Keratinocyte (primary cell): ENCODE data around the gene DOCK1. TPM values are rescaled to one million over a fixed set of nuclear protein-coding genes. Genes with fewer than 3 reads are reported as not detected.

ENCODE experiments used
- DNase-seq: peaks from one replicate; pipeline ENCODE4 v3.0.0-alpha.2; 2011; ENCODE audit warnings: low read depth, missing footprints, low spot score
- FAIRE-seq: peaks from 2 replicates; lab custom pipeline; 2011; peaks lifted over from hg19 to GRCh38; lab: Jason Lieb, UNC
- H2AFZ ChIP-seq: 2 replicates; pipeline ENCODE4 v1.6.0; 2012; ENCODE audit warnings: low read length, control low read depth, inconsistent platforms; ENCODE audit not compliant: control insufficient read depth
- H3K27ac ChIP-seq: 2 replicates; pipeline ENCODE4 v1.5.1; 2011; ENCODE audit warnings: low read length; ENCODE audit not compliant: control insufficient read depth, insufficient read depth
- H3K27me3 ChIP-seq: 3 replicates; pipeline ENCODE4 v1.6.0; 2011; ENCODE audit warnings: low read length; ENCODE audit not compliant: control insufficient read depth, insufficient read depth; ENCODE audit errors: extremely low read depth
- H3K36me3 ChIP-seq, 2 experiments: 2 replicates in 1 of 2; 3 replicates in 1 of 2; pipeline ENCODE4 v1.5.1; 2011; ENCODE audit warnings: low read length in 2 of 2, mild to moderate bottlenecking in 1 of 2; ENCODE audit not compliant: control insufficient read depth in 2 of 2, insufficient read depth in 2 of 2; ENCODE audit errors: extremely low read depth in 1 of 2
- H3K4me1 ChIP-seq: 3 replicates; pipeline ENCODE4 v1.5.1; 2011; ENCODE audit warnings: low read length; ENCODE audit not compliant: control insufficient read depth, insufficient read depth; ENCODE audit errors: extremely low read depth
- H3K4me2 ChIP-seq: 3 replicates; pipeline ENCODE4 v1.6.0; 2011; ENCODE audit warnings: low read depth, low read length; ENCODE audit not compliant: control insufficient read depth, insufficient read depth; ENCODE audit errors: extremely low read depth
- H3K4me3 ChIP-seq, 3 experiments: fragments of 200-600 bp in 1 of 3; sonication (generic) in 1 of 3; 2 replicates in 2 of 3; 3 replicates in 1 of 3; pipeline ENCODE4 v1.5.1; 2011 to 2016; ENCODE audit warnings: low read length in 3 of 3, mild to moderate bottlenecking in 3 of 3, control low read depth in 2 of 3, inconsistent platforms in 1 of 3, low read depth in 1 of 3, mixed read lengths in 1 of 3, mixed run types in 1 of 3, moderate library complexity in 1 of 3; ENCODE audit not compliant: control insufficient read depth in 2 of 3, insufficient read depth in 2 of 3; ENCODE audit errors: extremely low read depth in 1 of 3
- H3K79me2 ChIP-seq: 2 replicates; pipeline ENCODE4 v1.6.0; 2012; ENCODE audit warnings: low read length; ENCODE audit not compliant: control insufficient read depth, insufficient read depth
- H3K9ac ChIP-seq: 3 replicates; pipeline ENCODE4 v1.6.0; 2011; ENCODE audit warnings: low read length; ENCODE audit not compliant: control insufficient read depth, insufficient read depth; ENCODE audit errors: extremely low read depth
- H3K9me1 ChIP-seq: 3 replicates; pipeline ENCODE4 v1.6.0; 2011; ENCODE audit warnings: low read length; ENCODE audit not compliant: control insufficient read depth, insufficient read depth; ENCODE audit errors: extremely low read depth
- H3K9me3 ChIP-seq: 2 replicates; pipeline ENCODE4 v1.5.1; 2012; ENCODE audit warnings: low read depth, low read length; ENCODE audit not compliant: control insufficient read depth
- H4K20me1 ChIP-seq: 3 replicates; pipeline ENCODE4 v1.6.0; 2011; ENCODE audit warnings: low read length; ENCODE audit not compliant: control insufficient read depth, insufficient read depth; ENCODE audit errors: extremely low read depth
- CTCF ChIP-seq, 3 experiments: IDR thresholded peaks in 1 of 3; conservative IDR thresholded peaks in 1 of 3; optimal IDR thresholded peaks in 1 of 3; 2 replicates in 2 of 3; 3 replicates in 1 of 3; pipeline versions ENCODE3 to v1.5.1; 2011; ENCODE audit warnings: low read length in 3 of 3, mild to moderate bottlenecking in 3 of 3, moderate library complexity in 2 of 3, control low read depth in 1 of 3, inconsistent platforms in 1 of 3; ENCODE audit not compliant: insufficient read depth in 2 of 3; ENCODE audit errors: extremely low read depth in 1 of 3
- EZH2 ChIP-seq: IDR thresholded peaks from one replicate; pipeline ENCODE4 v1.6.1; 2012; ENCODE audit warnings: inconsistent platforms, mild to moderate bottlenecking, low read length, moderate library complexity
- dilution Hi-C: fragments of 300-500 bp; cut with MboI; formaldehyde crosslinking; loops from one replicate; pipeline ENCODE4 v1.7.0; 2020; ENCODE audit warnings: low sequenced_read_pairs; ENCODE audit not compliant: extremely low pct_ligation_motif_present
- polyA plus RNA-seq, 5 experiments: library from polyadenylated mRNA; depleted of rRNA in 3 of 5; stranded (reverse) in 3 of 5; stranded (forward) in 1 of 5; unstranded in 1 of 5; fragments of >200 nt; gene quantifications; 1 replicate in 1 of 5; 2 replicates in 3 of 5; 3 replicates in 1 of 5; pipeline versions ENCODE4 v1.2.1 to v1.2.3, GENCODE V29; 2011 to 2012; ENCODE audit warnings: missing spikeins in 2 of 5, low read depth in 1 of 5, low replicate concordance in 1 of 5

The DOCK1 gene
- polyA plus RNA-seq, 1 donor (not counting 4 experiments of a cell fraction or from before 2014, with no cell fraction given), result 15.7 TPM

- no peak overlapping the region for H3K4me2 ChIP-seq
- no peak overlapping the region for H3K4me3 ChIP-seq
- H3K79me2 ChIP-seq, result no peaks in the 10 kb centered on the region
- no peak overlapping the region for H3K27ac ChIP-seq
- TF ChIP-seq CTCF (optimal IDR thresholded peaks at IDR 0.05 in 1 of 3, IDR thresholded peaks at IDR 0.05 in 1 of 3, conservative IDR thresholded peaks at IDR 0.05 in 1 of 3; ENCODE audit: extremely low read depth in 1 of 3, insufficient read depth in 2 of 3, low read length in 3 of 3) (no peak), EZH2 (no peak)
- H3K4me1 ChIP-seq, result no peaks in the 10 kb centered on the region
- H3K9ac ChIP-seq, result no peak overlapping the region
- dilution Hi-C loops, result no loop called here
- FAIRE-seq, result no peak
- no peaks in the 10 kb centered on the region for H3K9me1 ChIP-seq
- no peak for DNase-seq
- no peaks in the 10 kb centered on the region for H4K20me1 ChIP-seq
- no peaks in the 10 kb centered on the region for H3K27me3 ChIP-seq
- H2AFZ ChIP-seq, result no peak overlapping the region
- H3K36me3 ChIP-seq, result peaks cover 0 to 2% of the 10 kb centered on the region in 2 experiments
- no peaks in the 10 kb centered on the region for H3K9me3 ChIP-seq
Measured at GRCh38 chr10:127392351-127393235, 487.4 kb downstream of the DOCK1 start.

- H3K4me2 ChIP-seq, result no peak overlapping the region
Measured at GRCh38 chr10:127398140-127398970, 493.1 kb downstream of the DOCK1 start.

More at GRCh38 chr10:127398140-127398970, 493.1 kb downstream of the DOCK1 start:
- H3K4me1 ChIP-seq, result no peaks in the 10 kb centered on the region
- H2AFZ ChIP-seq, result no peak overlapping the region
- peaks cover 0 to 6% of the 10 kb centered on the region in 2 experiments for H3K36me3 ChIP-seq
- no peak for FAIRE-seq
- dilution Hi-C loops, result no loop called here
- peaks cover 2% of the 10 kb centered on the region for H4K20me1 ChIP-seq
- H3K79me2 ChIP-seq, result no peaks in the 10 kb centered on the region
- H3K9me3 ChIP-seq, result no peaks in the 10 kb centered on the region
- TF ChIP-seq EZH2, result no peak
- no peak for TF ChIP-seq CTCF (optimal IDR thresholded peaks at IDR 0.05 in 1 of 3, IDR thresholded peaks at IDR 0.05 in 1 of 3, conservative IDR thresholded peaks at IDR 0.05 in 1 of 3; ENCODE audit: extremely low read depth in 1 of 3, insufficient read depth in 2 of 3, low read length in 3 of 3)
- DNase-seq, result no peak
- no peaks in the 10 kb centered on the region for H3K9me1 ChIP-seq
- no peaks in the 10 kb centered on the region for H3K27me3 ChIP-seq
- no peak overlapping the region for H3K27ac ChIP-seq
- H3K4me3 ChIP-seq, result no peak overlapping the region
- H3K9ac ChIP-seq, result no peak overlapping the region
